Germinal center (tissue), 1 donor: ENCODE data around the gene AAMP.

Experiments used
- DNase-seq: peaks from one replicate; pipeline ENCODE4 v3.0.0; 2012; ENCODE audit warnings: mixed read lengths, low spot score

The AAMP gene

DNA sequence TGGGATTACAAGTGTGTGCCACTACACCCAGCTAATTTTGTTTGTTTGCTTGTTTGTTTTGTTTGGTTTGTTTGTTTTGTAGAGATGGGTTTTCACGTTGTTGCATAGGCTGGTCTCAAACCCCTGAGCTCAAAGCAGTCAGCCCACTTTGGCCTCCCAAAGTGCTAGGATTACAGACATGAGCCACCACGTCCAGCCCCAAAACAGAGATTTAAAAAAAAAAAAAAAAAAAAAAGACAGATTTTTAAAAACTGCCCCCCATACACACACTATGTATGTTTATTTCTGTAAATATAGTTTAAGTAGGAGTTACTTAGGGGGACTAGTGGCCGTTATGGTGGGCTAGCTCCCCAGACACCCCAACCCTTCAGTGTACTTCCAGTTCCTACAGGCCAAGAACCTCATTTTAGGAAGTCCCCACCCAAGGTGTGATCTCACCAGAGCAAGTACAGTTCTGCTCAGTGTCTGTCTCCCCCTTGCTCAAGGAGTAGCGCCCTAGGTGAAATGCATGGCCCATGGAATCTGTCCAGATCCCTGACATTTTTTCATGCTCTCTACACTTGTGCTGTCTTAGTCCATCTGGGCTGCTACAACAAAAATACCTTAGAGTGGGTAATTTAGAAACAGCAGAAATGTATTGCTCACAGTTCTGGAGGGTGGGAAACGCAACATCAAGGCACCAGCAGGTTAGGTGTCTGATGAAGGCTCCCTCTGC lies 23.9 kb upstream of the AAMP start:
- no peak for DNase-seq

DNA sequence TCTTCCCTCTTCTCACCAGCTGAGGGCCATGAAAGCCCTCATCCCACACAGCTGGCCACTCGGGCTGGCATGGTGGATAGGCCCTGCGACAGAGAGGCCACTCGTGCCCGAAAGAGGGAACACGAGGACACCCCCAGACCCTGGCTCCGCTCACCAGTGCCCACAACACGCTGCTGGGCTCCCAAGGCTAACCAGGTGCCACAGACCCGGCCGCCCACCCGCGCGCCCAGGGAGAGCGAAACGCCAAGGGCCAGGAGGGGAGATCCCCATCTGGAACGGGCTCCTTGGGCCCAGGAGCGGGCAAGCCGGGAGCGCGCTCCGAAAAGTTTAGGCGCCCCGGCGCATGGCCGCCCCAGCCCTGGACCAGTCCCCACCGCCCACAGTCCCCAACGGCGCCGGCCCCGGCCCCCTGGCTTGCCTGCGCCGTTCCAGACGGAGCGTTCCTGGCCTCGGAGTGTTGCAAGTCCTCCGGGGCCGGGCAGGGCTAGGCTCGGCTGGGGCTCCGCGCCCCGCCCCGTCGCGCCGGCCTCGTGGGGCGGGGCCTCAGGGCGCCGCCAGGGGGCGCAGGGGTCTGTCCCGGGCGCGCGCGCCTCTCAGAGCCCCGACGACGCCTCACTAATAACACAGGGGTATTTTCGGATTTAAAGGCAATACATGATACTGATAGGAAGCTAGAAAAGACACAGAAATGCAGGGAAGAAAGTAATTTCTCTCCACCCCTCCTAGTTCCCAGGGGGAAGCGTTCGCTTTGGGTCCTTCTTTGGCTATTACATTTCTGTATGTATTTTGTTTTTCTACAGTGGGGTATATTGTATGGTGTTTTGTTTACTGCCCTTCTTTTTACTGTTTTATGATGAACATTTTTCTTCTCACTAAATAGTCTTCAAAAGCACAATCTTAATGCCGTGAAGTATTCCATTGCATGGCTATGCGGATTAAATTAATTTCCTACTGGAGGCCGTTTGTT lies 22.4 kb upstream of the AAMP start, which contains the start of gene TMBIM1:
Gene TMBIM1, minus strand, starts transcription at position 456 of the 967 bp plus-strand sequence. CDS start 10,362 bp downstream, outside the sequence.
- peak; percentile 94 for DNase-seq

DNA sequence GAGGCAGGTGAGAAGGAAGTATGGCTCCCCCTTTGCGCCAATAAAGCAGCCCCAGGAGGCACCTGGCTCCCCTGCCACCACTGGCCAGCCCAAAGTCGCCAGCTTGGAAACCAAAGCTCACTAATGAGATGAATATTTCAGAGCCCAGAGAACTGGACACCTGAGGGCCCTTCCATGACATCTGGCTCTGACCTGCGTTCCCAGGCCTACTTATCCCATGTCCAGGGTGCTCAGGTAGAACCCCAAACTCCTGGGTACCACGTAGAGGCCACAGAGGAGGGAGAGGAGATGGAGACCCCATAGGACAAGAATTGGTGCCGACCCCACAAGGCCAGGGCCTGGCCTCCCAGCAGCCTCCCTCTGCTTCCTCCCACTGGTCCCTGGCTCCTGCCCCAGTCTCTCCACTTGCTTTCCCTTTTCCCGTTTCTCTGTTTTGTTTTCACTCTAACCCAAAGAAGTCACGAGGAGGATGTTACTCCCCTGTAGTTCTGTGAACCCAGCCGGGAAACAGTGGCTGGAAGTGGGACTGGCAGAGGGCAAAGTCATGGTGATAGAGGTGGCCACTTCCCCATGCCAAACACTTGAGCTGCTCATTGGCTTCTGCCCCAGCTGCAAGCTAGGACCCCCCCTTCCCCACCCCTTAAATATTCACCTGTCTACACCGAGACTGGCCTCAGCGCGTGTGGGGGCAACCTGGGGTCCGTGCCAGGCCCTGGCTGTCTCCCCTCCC lies 21.5 kb upstream of the AAMP start:
- DNase-seq: peak; percentile 59

DNA sequence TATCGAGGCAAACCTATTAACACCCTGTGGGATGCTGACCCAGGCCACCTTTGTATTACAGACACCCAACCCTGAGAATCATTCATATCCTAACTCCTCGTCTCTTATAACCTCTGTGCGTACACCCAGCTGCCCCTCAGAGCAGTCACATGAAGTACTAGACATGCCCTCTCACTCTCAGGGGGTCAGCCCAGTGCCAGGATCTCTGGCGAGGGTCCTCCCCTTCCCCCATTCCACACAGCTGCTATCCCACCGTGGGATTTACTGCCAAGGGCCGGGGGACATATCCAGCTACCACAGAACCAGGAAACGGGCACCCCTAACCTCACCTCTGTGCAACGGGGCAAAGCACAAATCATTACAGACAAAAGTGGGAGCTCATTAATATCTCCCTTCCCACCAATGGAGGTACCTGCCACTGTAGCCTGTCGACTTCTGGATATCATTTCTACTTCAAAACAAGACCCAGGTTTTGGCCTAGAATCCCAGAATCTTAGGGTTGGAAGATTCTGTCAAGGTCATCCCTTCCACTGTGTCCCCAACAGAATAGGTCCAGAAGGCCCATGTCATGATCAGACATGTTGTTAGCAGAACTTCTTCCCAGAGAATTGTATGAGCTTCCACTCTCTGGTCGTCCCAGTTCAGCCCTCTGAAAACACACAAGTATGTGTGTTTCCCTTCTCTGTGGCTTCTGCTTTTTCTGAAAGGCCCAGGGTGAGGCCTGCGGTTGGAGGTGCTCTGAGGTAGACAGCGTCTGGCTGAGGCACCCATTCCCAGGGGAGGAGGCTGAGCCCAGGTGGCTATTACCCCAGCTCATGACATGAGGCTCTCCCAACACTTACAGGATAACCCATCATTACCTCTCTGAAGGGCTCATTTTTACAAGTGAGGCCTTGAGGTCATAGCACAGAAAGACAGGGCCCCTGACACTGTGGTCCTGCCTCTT lies 20.7 kb upstream of the AAMP start:
- peak; percentile 87 for DNase-seq

DNA sequence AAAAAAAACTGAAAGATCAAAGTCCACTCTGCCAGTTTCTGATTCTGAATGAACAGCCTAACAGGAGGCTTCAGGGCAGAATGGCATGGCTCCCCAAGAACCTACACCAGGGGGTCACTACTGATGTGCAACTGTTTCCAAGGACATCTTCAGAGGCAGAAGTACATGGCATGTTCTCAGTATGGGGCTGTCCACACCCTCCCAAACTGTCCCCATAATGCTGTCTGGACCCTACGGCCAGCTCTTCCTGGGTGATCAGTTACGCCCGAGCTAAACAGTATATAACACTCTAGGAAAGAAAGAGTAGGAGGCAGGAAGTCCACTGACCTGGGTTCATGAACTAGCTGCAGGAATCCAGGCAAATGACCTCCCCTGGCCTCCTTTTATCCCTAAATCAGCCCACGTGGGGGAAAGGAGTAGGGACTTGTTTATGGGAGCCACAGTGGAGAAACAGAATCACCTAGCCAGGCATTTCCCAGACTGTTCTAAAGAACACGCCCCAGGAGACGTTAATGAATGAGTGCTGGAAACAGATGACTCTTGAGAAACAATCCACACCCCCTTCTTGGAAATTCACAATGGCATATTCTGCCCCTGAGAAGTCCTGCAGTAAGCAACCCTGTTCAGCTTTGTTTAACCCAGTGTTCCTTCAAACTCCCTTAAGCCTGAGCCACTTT lies 19.8 kb upstream of the AAMP start:
- no peak for DNase-seq

DNA sequence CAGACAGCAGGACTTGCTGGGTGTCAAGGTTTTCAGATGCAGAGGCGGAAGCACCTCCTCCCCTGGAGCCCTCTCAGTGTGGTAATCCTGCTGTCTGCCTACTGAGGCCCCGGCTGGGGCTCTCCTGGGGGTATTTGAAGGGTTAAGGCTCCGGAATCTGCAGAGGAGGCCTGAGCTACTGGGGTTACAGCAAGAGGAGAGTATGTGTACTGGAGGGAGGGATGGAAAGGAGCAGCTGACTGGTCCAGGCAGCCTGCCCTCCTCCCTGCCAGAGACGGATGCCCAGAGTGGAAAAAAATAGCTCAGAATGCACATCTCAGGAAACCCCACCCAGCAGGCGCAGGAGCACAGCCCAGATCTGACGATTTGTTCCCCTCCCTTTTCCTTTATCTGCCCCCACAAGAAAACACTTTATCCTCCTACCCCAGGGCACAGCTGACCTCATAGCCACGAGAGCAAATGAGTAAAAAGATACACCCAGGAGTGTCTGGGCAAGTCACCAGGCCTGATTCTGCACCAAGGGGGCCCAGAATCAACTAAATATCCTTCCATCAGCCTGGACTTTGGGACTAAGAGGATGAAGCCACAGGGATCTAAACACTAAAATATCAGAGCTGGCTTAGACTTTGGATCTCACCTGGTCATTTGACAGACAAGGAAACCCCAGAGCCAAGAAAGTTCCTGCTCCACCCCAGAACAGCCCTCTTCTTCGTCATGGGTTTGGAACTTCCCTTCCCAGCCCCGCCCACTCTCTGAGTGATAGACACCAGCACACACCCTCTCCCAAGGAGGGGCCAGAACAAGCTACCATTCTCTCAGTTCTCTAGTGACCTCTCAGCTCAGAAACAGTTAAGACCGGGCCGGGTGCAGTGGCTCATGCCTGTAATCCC lies 16.9 kb upstream of the AAMP start:
- DNase-seq: peak; percentile 69

DNA sequence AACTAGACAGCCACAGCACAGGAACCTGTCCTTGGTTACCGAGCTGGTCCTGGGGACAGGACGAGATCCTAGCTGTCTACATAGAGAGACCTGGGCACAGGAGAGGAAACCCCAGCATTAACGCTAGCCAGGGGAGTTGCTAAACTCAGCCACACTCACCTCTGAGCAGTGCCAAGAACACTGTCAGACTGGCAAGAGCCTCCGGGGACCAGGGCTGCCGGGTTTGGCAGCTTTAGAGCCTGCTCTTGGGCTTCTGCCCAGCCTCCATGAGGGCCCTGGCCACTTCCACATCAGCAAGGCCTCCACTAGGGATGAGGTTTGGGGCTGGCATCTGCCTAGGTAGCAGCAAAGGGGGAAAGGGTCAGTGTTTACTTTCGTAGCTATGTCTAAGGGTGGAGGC lies 15.7 kb upstream of the AAMP start:
- no peak for DNase-seq

DNA sequence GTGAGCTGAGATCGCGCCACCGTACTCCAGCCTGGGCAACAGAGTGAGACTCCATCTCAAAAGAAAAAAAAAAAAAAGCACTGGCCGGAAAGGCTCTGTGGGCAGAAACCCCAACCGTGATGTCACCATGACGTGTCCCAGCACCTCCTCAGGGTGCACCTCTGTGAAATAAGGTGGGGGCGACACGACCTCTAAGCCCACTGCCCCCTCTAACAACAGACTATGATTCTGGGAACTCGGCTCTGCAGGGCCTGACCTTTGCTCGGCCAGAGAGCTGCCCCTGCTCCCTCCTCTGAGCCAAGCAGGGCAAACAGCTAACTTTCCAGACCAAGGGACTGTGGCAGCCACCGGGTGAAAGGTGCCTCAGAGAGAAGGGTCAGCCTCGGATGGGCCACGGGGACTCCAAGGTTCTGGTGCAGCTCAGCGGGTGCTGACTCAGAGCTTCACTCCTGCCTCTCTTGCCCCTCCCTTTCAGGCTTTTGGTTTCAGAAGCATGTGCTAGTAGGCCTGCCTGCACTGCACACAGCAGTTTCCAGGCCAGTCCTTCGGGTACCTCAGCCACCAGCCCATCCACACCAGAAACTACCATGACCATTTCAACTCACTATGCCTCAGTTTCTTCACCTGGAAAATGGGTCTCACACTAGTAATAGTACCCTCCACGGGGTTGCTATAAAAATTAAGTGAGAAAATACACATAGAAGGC lies 14.3 kb upstream of the AAMP start:
- no peak for DNase-seq

DNA sequence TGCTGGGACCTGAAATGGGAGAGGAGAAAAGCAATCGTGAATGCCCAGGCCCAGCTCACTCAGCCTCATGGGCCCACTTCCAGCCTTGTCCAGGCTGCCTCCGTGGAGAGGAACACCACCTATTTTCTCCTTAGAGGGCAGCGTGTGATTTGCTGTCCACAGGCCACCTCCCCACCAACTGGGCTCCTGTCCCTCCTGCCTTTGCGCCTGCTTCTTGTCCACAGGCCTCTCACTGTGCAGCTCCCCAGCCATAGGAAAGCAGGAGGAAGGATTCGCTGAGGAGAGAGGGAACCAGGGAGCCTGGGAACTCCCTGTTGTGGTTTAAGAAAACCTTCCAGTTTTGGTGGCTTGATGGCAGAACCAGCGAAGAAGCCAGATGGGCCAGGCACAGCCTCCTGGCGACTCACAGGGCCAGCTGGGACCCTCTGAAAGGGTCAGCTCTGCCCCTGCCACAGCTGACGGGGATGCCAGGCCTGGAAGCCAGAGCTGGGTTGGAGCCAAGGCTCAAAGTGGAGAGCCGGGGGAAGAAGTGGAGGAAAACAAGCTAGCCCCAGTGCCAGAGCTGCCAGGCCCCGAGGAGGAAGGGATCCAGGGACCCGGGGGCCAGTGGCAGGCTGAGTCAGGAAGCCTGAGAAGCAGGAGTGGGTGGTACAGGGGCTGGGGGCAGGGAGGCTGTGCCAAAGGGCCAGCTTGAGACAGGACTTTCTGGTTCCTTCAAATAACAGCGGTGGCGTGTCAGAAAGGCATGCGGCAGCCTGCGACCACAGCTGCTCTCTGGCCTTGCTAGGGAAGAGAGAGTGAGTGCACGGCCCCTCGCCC lies 12.4 kb upstream of the AAMP start:
- DNase-seq: no peak

DNA sequence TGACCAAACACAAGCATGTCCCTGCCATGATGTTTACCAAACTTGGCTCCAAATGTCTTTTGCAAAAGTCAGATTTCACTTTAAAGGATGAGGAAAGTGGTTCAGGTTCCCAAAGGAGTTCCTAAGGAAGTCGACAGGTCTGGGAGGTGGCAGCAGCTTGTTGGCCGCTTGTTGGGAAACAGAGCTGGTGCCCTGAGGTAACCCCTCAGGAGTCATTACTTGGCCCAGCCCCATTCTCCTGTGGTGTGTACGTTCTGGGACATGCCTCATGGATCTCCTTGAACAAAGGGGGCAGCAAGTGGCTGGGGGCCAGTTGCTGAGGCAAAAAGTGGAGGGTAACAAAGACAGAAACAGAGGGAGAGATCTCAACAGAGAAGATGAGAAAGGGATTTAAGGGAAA lies 11.5 kb upstream of the AAMP start:
- DNase-seq: no peak

DNA sequence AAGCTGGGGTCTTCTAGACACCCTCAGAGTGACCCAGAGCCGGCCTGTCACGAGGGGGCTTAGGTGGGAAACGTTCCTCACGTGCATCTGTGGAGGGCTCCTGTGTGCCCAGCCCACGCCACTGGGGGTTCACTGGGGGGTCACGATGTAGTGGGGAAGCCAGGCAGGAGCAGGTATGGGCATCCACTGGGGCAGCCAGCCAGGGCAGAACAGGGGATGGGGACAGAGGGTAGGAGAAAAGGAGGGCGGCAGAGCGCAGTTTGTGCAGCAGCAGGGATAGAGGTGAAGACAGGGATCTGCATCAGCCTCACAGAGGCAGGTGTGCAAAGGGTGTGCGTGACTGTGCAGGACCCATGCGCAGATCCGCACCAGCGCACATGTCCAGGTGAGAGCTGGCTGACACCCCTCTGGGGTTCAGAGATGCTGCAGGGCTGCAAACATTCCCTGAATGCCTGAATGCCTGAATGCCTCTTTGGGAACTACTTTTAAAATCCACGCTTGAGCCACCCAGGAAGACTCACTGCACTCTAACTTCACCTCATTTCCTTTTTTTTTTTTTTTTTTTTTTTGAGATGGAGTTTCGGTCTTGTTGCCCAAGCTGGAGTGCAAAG lies 10.4 kb upstream of the AAMP start:
- DNase-seq: no peak

DNA sequence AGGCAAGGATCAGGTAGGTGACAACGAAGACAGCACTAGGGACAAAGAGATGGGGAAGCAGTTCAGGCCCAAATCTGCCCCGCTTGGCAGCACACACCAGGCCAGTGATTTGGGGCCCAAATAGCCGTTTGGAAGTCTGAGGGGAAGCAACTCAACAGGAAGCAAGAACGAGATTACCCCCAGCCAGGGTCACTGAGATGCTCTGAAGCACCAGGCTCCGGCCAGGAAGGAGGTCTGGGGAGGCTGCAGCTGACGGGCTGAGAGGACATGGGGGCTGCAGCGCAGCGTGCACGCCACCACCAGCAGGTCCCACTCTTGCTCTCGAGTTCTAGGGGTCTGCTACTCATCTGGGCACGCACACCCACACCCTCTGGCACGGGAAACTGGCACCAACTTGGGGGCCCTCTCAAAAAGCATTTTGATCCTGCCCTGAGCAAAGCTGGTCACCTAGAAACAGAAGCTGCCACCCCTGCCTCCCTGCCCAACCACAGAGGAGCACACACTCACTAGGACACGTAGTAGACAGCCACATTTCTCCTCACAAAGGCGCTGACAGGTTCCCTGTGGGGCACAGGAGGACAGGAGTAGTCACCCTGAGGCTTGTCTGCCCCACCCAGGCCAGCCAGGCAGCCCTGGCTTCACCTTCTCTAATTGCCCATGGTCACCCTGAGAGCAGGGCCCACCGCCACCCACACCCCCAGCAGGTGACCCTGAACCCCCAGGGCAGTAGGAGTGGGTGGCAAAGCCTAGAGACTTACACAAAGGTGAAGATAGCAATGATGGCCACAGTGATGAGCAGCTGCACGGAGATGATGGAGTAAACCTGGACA lies 8.8 kb upstream of the AAMP start:
- DNase-seq: no peak

DNA sequence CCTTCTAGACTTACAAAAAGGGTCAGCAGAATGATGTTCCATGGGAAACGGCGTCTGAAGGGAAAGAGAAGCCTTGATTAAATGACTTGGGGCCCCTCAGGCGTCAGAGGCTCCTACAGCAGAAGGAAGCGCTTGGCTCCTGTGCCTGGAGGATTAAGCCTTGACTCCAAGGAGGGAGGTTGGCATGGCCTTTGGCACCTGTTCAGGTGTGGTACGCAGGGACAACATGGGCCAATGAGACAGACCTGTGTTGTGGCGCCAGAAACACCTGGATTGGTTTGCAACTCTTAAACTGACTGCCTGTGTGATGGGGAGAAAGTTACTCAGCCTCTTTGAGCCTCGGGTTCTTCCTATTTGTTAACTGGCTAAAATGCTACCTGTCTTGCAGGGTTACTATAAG lies 8.0 kb upstream of the AAMP start:
- DNase-seq: no peak

DNA sequence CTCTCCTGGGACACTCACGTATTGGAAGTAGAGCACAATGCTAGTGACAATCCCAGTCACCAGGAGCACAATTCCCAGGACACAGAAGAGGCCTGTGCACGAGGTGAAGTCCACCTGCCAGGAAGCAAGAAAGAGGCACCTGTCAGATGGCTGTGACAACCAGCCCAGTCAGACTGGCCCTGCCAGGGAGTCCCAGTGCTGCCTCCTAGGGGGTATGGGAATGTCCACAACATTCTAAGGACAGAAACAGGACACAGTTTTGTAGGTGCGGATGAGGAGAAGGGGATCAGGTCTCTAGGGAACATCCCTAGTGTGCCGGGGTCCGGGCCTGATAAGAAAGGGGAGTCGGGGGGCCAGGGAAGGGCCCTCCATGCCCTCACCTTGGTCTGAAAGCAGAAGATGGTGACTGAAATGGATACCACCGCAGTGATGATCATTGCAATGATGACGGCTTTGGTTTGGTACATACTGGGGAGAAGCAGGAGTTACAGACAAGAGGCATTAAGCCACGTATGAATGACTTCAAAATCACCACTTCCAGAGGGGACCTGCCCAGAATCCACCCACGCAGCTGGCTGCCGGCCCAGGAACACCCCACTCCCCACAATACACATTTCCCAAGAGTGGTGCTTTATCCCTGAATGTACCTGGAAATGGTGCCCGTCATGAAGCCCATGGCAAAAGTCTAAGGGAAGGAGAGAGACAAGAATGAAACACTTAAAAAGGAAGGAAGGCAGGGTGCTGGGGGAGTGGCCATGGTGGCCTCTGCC lies 7.2 kb upstream of the AAMP start:
- no peak for DNase-seq

DNA sequence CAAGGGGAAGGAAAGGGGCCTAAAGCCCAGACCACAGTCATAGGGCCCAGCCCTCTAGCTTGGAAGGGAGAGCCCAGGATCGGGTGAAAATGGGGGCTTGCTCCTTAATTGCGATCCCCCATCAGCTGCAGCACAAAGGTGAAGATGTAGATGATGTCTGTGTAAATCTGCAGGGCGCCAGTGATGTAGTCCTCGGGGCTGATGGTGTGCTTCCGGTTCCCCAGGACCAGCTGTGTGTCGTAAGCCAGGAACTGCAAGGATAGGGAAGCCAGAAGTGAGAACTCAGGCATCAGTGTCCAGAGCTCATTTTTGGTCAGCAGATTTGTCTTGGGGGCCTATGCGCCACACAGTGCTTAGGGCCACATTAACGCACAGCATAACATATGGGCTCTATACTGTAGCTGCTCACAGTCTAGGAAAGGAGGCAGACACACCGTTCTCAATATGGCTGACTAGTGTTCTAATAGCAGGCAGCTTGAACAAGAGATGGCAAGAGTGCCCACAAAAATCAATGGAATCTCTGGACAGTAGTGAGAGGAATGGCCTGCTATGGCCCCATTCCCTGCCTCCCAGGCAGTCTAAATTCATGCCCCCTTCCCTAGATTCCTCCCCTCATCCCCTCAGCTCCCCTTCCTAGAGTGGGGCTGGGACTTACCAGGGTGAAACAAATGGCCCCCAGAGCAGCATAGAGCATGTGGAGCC lies 5.6 kb upstream of the AAMP start:
- no peak for DNase-seq
